Uterus (tissue), 2 donors: ENCODE measurements around the gene UACA.

ENCODE experiments used
- CTCF ChIP-seq, 4 experiments: fragments of 200-600 bp in 2 of 4; fragments of 450-650 bp in 2 of 4; sonication (generic) in 2 of 4; IDR thresholded peaks; one replicate each; pipeline ENCODE4 v1.5.1; 2016 to 2019; ENCODE audit warnings: antibody characterized with exemption in 4 of 4, mild to moderate bottlenecking in 2 of 4, moderate library complexity in 1 of 4
- POLR2A ChIP-seq, 2 donors: fragments of 450-650 bp; IDR thresholded peaks; one replicate each; pipeline ENCODE4 v1.6.1; 2016; ENCODE audit warnings: antibody characterized with exemption in 2 of 2, mild to moderate bottlenecking in 1 of 2, moderate library complexity in 1 of 2

- no peak for TF ChIP-seq POLR2A (IDR thresholded peaks at IDR 0.05)
- TF ChIP-seq CTCF (IDR thresholded peaks at IDR 0.05): no peak
These were observed 61.3 kb downstream of the UACA start for GRCh38 chr15:70701891-70702568.
